Glutamatergic neuron (in vitro differentiated cells): Measurements from ENCODE around the gene STK11. TPM values are rescaled to one million over a fixed set of nuclear protein-coding genes. Genes with fewer than 3 reads are reported as not detected.

Experiments
- DNase-seq: peaks from one replicate; pipeline ENCODE4 v3.0.0; 2022
- H3K27ac Mint-ChIP-seq: one replicate; pipeline ENCODE4 v1.8.0; 2020; ENCODE audit warnings: mild to moderate bottlenecking, mixed read lengths, inconsistent platforms; ENCODE audit not compliant: unreplicated experiment
- H3K27me3 Mint-ChIP-seq: one replicate; pipeline ENCODE4 v1.8.0; 2020; ENCODE audit warnings: mild to moderate bottlenecking, moderate library complexity, mixed read lengths, inconsistent platforms; ENCODE audit not compliant: unreplicated experiment
- H3K36me3 Mint-ChIP-seq: one replicate; pipeline ENCODE4 v1.8.0; 2020; ENCODE audit warnings: mild to moderate bottlenecking, mixed read lengths, inconsistent platforms; ENCODE audit not compliant: unreplicated experiment
- H3K4me1 Mint-ChIP-seq: one replicate; pipeline ENCODE4 v1.8.0; 2020; ENCODE audit warnings: mild to moderate bottlenecking, low read depth, mixed read lengths, inconsistent platforms; ENCODE audit not compliant: unreplicated experiment
- H3K4me3 Mint-ChIP-seq: one replicate; pipeline ENCODE4 v1.8.0; 2020; ENCODE audit warnings: mild to moderate bottlenecking, mixed read lengths, inconsistent platforms; ENCODE audit not compliant: unreplicated experiment
- H3K9me3 Mint-ChIP-seq: one replicate; pipeline ENCODE4 v1.8.0; 2020; ENCODE audit warnings: mild to moderate bottlenecking, moderate library complexity, mixed read lengths, inconsistent platforms; ENCODE audit not compliant: unreplicated experiment
- total RNA-seq: library from RNA; stranded (reverse); fragmentation: NEBNext Ultra II Directional; extraction: Animal tissue kit (Norgen Biotek cat#: 25700); gene quantifications from one replicate; pipeline ENCODE4 v1.2.1, GENCODE V29; 2021; ENCODE audit not compliant: unreplicated experiment
- TF ChIP-seq, protein P1 (sequence below): fragments of 200-600 bp; sonication (generic); IDR thresholded peaks from one replicate; pipeline ENCODE4 v1.5.0; 2021; ENCODE audit not compliant: partially characterized antibody, unreplicated experiment

Gene STK11
- total RNA-seq, 1 donor from 2014 or later = 48.2 TPM

- no peak for DNase-seq
- Mint-ChIP-seq H3K4me3 (peak overlapping the region; percentile 90), H3K36me3 (peaks cover 9% of the 10 kb centered on the region), H3K27me3 (peaks cover 13% of the 10 kb centered on the region), H3K4me1 (peaks cover 17% of the 10 kb centered on the region), H3K27ac (peak overlapping the region; percentile 98), H3K9me3 (peaks cover 19% of the 10 kb centered on the region)
- TF ChIP-seq, protein P1, sequence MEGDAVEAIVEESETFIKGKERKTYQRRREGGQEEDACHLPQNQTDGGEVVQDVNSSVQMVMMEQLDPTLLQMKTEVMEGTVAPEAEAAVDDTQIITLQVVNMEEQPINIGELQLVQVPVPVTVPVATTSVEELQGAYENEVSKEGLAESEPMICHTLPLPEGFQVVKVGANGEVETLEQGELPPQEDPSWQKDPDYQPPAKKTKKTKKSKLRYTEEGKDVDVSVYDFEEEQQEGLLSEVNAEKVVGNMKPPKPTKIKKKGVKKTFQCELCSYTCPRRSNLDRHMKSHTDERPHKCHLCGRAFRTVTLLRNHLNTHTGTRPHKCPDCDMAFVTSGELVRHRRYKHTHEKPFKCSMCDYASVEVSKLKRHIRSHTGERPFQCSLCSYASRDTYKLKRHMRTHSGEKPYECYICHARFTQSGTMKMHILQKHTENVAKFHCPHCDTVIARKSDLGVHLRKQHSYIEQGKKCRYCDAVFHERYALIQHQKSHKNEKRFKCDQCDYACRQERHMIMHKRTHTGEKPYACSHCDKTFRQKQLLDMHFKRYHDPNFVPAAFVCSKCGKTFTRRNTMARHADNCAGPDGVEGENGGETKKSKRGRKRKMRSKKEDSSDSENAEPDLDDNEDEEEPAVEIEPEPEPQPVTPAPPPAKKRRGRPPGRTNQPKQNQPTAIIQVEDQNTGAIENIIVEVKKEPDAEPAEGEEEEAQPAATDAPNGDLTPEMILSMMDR = no peak
Observed at GRCh38 chr19:1170938-1171754, 34.4 kb upstream of the STK11 start.

DNA sequence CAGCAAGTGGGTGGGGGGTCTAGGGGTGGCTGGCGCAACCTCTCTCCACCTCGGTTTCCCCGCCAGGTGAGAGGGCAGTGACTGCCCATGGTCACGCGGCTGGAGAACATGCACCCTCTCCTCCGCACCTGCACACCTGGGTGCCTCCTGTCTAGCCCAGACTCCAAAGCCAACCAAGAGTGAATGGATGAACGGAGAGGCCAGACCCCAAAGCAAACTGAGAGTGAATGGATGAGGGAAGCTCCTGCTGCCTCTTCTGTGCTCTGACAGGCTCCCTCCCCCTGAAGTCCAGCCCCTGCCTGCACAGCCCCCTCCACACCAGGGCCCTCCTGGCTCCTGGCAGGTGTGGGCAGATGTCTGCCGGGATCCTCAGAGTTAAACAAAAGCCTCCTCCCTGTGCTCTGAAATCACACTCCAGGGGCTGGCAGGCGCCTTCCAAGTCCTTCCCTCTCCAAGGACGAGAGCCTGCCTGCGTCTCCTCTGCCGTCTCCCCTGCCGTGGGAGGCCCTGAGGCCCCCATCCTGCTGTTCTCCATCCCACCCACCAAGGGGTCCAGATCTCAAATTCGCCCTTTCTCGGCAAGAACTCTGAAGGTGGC is 33.7 kb upstream of the STK11 start:
- TF ChIP-seq, protein P1 = no peak
- peaks cover 12% of the 10 kb centered on the region for H3K27me3 Mint-ChIP-seq
- H3K4me3 Mint-ChIP-seq = peak overlapping the region; percentile 90
- peak; percentile 82 for DNase-seq
- H3K27ac Mint-ChIP-seq = peak overlapping the region; percentile 98
- H3K4me1 Mint-ChIP-seq = peaks cover 17% of the 10 kb centered on the region
- peaks cover 9% of the 10 kb centered on the region for H3K36me3 Mint-ChIP-seq
- H3K9me3 Mint-ChIP-seq = peaks cover 19% of the 10 kb centered on the region

GRCh38 chr19:1172353-1173158 is 33.0 kb upstream of the STK11 start:
- TF ChIP-seq, protein P1 = no peak
- peaks cover 19% of the 10 kb centered on the region for H3K9me3 Mint-ChIP-seq
- peaks cover 9% of the 10 kb centered on the region for H3K36me3 Mint-ChIP-seq
- peak overlapping the region; percentile 98 for H3K27ac Mint-ChIP-seq
- peak overlapping the region; percentile 90 for H3K4me3 Mint-ChIP-seq
- no peak for DNase-seq
- H3K27me3 Mint-ChIP-seq = peaks cover 12% of the 10 kb centered on the region
- peaks cover 17% of the 10 kb centered on the region for H3K4me1 Mint-ChIP-seq

GRCh38 chr19:1173159-1173844 is 32.3 kb upstream of the STK11 start:
- DNase-seq = no peak
- H3K36me3 Mint-ChIP-seq = peaks cover 9% of the 10 kb centered on the region
- peak overlapping the region; percentile 98 for H3K27ac Mint-ChIP-seq
- H3K4me3 Mint-ChIP-seq = peak overlapping the region; percentile 90
- H3K27me3 Mint-ChIP-seq = peaks cover 12% of the 10 kb centered on the region
- H3K9me3 Mint-ChIP-seq = peaks cover 19% of the 10 kb centered on the region
- TF ChIP-seq, protein P1 = no peak
- H3K4me1 Mint-ChIP-seq = peaks cover 17% of the 10 kb centered on the region
